ENCODE data around the gene AFF1.
A peak's percentile ranks its signal among the peaks of the same experiment; 100 is the strongest.
"Not testable (repeated sequence)": the region's sequence is repeated elsewhere in the genome, so short reads cannot be mapped to it uniquely, and the experiment has no call there.

AFF1 gene

GRCh38 chr4:86978709-86979108 lies 43.9 kb downstream of the AFF1 start:
- DNase-seq, result no peak

GRCh38 chr4:86980230-86980629 lies 45.4 kb downstream of the AFF1 start:
- DNase-seq, result no peak

DNA sequence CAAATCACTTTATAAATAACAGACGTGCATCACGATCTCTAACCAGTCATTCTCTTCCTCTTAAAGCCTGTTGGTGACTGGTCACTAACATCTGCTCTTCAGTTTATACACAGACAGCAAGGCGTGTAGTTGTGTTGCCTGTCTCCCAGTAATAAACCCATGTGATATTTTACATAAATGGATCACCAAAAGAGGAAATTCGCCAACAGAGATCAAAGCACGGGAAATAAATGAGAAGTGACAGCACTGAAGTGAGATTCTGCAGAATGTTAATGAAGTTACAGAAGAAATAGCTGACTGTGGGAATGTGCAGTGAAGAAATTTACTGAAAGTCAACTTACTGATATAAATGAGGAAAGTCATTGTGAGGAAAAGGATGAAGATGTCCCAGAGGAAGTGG lies 47.0 kb downstream of the AFF1 start:
- DNase-seq, result no peak

GRCh38 chr4:86985852-86986251 lies 51.0 kb downstream of the AFF1 start:
- DNase-seq, result not testable (repeated sequence)

DNA sequence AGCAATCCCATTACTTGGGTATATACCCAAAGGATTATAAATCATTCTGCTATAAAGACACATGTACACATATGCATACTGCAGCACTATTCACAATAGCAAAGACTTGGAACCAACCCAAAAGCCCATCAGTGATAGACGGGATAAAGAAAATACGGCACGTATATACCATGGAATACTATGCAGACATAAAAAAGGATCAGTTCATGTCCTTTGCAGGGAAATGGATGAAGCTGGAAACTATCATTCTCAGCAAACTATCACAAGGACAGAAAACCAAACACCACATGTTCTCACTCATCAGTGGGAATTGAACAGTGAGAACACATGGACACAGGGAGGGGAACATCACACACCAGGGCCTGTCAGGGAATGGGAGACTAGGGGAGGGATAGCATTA lies 54.8 kb downstream of the AFF1 start:
- not testable (repeated sequence) for DNase-seq

- no peak for DNase-seq
Observed at GRCh38 chr4:86990510-86990909, 55.7 kb downstream of the AFF1 start.

DNA sequence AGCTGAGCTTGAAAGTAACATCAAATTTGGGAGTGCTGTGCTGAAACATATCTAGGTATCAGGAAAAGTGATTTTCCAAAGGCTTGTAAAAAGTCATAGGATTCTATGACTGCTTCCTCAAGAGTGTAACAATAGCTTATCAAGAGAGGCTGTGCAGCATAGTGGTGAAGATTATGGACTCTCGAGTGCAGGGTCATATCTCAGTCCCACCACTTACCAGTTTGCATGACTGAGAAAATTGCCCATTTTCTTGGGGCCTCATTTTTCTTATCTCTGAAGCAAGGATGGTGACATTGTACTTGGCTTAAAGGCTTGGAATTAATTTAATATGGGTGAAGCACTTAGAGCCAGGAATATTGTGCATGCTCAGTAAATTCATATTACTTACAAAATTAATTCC lies 57.2 kb downstream of the AFF1 start:
- no peak for DNase-seq

GRCh38 chr4:86993909-86994681 lies 59.3 kb downstream of the AFF1 start:
- DNase-seq, result no peak

GRCh38 chr4:86994686-86995085 lies 59.9 kb downstream of the AFF1 start:
- DNase-seq, result no peak

DNA sequence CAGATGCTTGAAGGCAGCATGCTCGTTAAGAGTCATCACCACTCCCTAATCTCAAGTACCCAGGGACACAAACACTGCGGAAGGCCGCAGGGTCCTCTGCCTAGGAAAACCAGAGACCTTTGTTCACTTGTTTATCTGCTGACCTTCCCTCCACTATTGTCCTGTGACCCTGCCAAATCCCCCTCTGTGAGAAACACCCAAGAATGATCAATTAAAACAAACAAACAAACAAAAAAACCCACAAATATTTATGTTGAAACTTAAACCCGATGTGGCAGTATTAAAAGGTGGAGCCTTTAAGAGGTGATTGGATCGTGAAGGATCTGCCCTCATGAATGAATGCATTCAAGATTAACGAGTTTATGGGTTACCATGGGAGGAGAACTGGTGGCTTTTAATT lies 61.7 kb downstream of the AFF1 start:
- DNase-seq, result not testable (repeated sequence)

GRCh38 chr4:86999136-86999643 lies 64.4 kb downstream of the AFF1 start:
- DNase-seq, result no peak

GRCh38 chr4:87002682-87003043 lies 67.9 kb downstream of the AFF1 start:
- no peak for DNase-seq

GRCh38 chr4:87003266-87003665 lies 68.5 kb downstream of the AFF1 start:
- no peak for DNase-seq

- DNase-seq, result no peak
Observed at GRCh38 chr4:87005369-87005689, 70.5 kb downstream of the AFF1 start.

- DNase-seq, result no peak
Observed at GRCh38 chr4:87005690-87006425, 71.0 kb downstream of the AFF1 start.

DNA sequence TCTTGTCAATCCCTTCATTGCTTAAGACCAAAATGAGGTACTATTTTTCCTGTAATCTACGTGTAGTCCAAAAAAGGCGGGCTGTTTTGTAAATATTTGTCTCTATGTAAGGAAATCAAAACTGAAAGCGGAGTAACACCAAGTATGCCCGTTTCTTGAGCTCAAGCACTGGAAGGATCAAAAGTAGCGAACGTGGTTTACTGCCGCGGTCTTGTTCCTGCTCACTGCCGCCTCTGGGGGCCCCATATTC lies 71.5 kb downstream of the AFF1 start:
- no peak for DNase-seq

GRCh38 chr4:87006676-87007527 lies 72.1 kb downstream of the AFF1 start:
- peak; percentile 79 for DNase-seq

- DNase-seq, result peak; percentile 44
Observed at GRCh38 chr4:87007528-87008446, 73.0 kb downstream of the AFF1 start.

DNA sequence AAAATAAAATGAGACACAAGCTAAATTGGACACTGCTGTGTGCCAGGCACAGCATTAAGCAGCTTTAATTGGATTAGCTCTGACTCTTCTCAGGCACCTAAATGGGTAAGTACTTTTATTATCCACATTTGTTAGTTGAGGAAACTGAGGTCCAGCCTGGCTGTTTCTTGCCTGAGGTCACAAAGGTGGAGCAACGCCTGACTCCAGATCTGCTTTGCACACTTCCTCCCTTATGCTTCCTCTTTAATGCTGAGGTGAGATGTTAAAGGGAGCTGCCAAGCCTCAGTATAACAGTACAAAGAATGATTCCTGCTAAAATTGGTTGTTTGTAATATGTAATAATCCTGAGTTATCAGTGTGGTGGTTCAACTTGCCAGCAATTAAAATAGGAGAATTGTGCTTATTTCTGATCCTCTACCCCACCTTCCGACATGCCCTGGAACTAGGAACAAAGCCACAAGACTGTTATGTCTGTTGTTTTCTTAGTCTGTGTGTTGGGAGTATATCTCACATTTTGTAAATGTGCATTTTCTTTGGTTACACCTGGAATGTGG lies 74.4 kb downstream of the AFF1 start:
- no peak for DNase-seq

DNA sequence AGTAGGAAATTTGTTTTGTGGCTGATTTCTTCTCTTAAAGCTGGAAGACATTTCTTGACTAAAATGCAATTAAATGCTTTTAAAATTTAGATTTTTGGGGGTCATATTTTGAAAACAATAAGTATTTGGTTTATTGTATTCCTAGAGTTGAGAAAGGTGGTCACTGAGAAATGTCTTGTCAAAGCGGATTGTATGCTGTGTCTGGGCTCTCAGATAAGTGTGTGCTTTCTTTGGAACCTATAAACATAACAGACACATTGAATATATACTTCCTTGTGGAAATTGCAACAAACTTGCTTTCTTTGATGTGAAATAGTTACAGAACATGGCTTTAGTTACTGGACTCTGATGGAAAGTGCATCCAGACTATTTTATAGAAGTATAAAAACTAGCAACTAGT lies 75.4 kb downstream of the AFF1 start:
- no peak for DNase-seq

GRCh38 chr4:87011340-87012034 lies 76.7 kb downstream of the AFF1 start:
- DNase-seq, result no peak
